Bone marrow (tissue), 2 donors: ENCODE data around the gene ROCK2.
"Not testable (repeated sequence)": the region's sequence is repeated elsewhere in the genome, so short reads cannot be mapped to it uniquely, and the experiment has no call there.

Experiments
- DNase-seq, 2 donors: peaks; one replicate each; lab custom pipeline; 2025; lab: John Stamatoyannopoulos, UW

Gene ROCK2

GRCh38 chr2:11179196-11179595 lies 165.2 kb downstream of the ROCK2 start:
- DNase-seq = no peak

GRCh38 chr2:11177871-11178690 lies 166.4 kb downstream of the ROCK2 start:
- DNase-seq = no peak

- peak in 1 of 2 donors; percentile 11 for DNase-seq
These were observed 169.1 kb downstream of the ROCK2 start for GRCh38 chr2:11175293-11175795.

- DNase-seq = no peak
These were observed 170.2 kb downstream of the ROCK2 start for GRCh38 chr2:11174222-11174621.

GRCh38 chr2:11169333-11169732 lies 175.1 kb downstream of the ROCK2 start:
- no peak for DNase-seq

GRCh38 chr2:11168488-11168887 lies 175.9 kb downstream of the ROCK2 start:
- DNase-seq = no peak

- DNase-seq = no peak
These were observed 178.0 kb downstream of the ROCK2 start for GRCh38 chr2:11166476-11166875.

- not testable (repeated sequence) for DNase-seq
These were observed 179.4 kb downstream of the ROCK2 start for GRCh38 chr2:11165046-11165445.

GRCh38 chr2:11163439-11164317 lies 180.8 kb downstream of the ROCK2 start:
- DNase-seq = no peak

- DNase-seq = no peak
These were observed 182.7 kb downstream of the ROCK2 start for GRCh38 chr2:11161747-11162146.

GRCh38 chr2:11160731-11161455 lies 183.5 kb downstream of the ROCK2 start:
- DNase-seq = no peak

GRCh38 chr2:11160256-11160655 lies 184.2 kb downstream of the ROCK2 start:
- no peak for DNase-seq

- DNase-seq = no peak
These were observed 184.8 kb downstream of the ROCK2 start for GRCh38 chr2:11159574-11160170.

- DNase-seq = no peak
These were observed 185.4 kb downstream of the ROCK2 start for GRCh38 chr2:11158916-11159573.

GRCh38 chr2:11157731-11158130 lies 186.7 kb downstream of the ROCK2 start:
- no peak for DNase-seq

- no peak for DNase-seq
These were observed 187.1 kb downstream of the ROCK2 start for GRCh38 chr2:11157296-11157695.

GRCh38 chr2:11156396-11157075 lies 187.9 kb downstream of the ROCK2 start:
- DNase-seq = no peak

- DNase-seq = peak in 1 of 2 donors; percentile 76
These were observed 188.9 kb downstream of the ROCK2 start, which contains the start of gene SLC66A3 for GRCh38 chr2:11155381-11156035. Gene SLC66A3, plus strand, starts transcription at chr2:11155467. Its CDS starts 80 bp downstream, at chr2:11155547.

GRCh38 chr2:11154923-11155380 lies 189.5 kb downstream of the ROCK2 start:
- peak; percentile 92 to 96 for DNase-seq
